Pancreas (tissue), 10 donors: ENCODE results near the gene SUN1. TPM values are rescaled to one million over a fixed set of nuclear protein-coding genes. Genes with fewer than 3 reads are reported as not detected.

ENCODE experiments used
- ATAC-seq, 4 donors: fragments of 200-7000 bp; cut with Tn5 transposase; one replicate each; pipeline versions ENCODE4 v1.8.0 to v1.9.1; 2020; ENCODE audit warnings: mild to moderate bottlenecking in 4 of 4, moderate library complexity in 4 of 4
- DNase-seq, 6 donors: peaks; one replicate each; pipeline ENCODE4 v3.0.0-alpha.2; 2020
- FAIRE-seq: peaks from 2 replicates; lab custom pipeline; 2012; peaks lifted over from hg19 to GRCh38; lab: Jason Lieb, UNC
- H3K27ac ChIP-seq, 4 donors: fragments of 200-600 bp; sonication (generic); 1 replicate in 3 of 4; 2 replicates in 1 of 4; pipeline versions ENCODE4 v1.5.0 to v1.8.0; 2020
- H3K27me3 ChIP-seq, 4 donors: fragments of 200-600 bp; one replicate each; pipeline ENCODE4 v1.8.0; 2021
- H3K36me3 ChIP-seq, 3 donors: fragments of 200-600 bp; sonication (generic) in 1 of 3; one replicate each; pipeline versions ENCODE4 v1.5.0 to v1.8.0; 2020 to 2021
- H3K4me1 ChIP-seq, 3 donors: fragments of 200-600 bp; one replicate each; pipeline ENCODE4 v1.8.0; 2021
- H3K4me3 ChIP-seq, 4 donors: fragments of 200-600 bp; sonication (generic) in 2 of 4; one replicate each; pipeline versions ENCODE4 v1.5.0 to v1.8.0; 2020 to 2021
- H3K9me3 ChIP-seq, 4 donors: fragments of 200-600 bp; one replicate each; pipeline ENCODE4 v1.8.0; 2021
- CTCF ChIP-seq, 4 donors: fragments of 200-600 bp; sonication (generic) in 3 of 4; IDR thresholded peaks; one replicate each; pipeline versions ENCODE4 v1.5.0 to v1.8.0; 2021; ENCODE audit warnings: antibody characterized with exemption in 4 of 4
- WGBS, 2 donors: extraction: QIAGEN DNeasy Blood & Tissue Kit; methylation state at CpG; one replicate each; pipeline ENCODE4 v1.1.7; 2013; 5-methylcytosine and 5-hydroxymethylcytosine counted together
- intact Hi-C, 3 donors: fragments of 100-400 bp; cut with DNase I; formaldehyde crosslinking; loops; one replicate each; pipeline versions ENCODE4 v1.11.1 to v1.14.2; 2022
- polyA plus RNA-seq, 2 donors: library from polyadenylated mRNA; stranded (reverse); fragments of 200-250 nt; gene quantifications; one replicate each; pipeline ENCODE4 v1.2.3, GENCODE V29; 2013
- total RNA-seq, 6 donors: library from RNA; stranded (reverse); fragmentation: NEBNext Ultra II Directional in 4 of 6; extraction: Animal tissue kit (Norgen Biotek cat#: 25700) in 4 of 6; gene quantifications; one replicate each; pipeline versions ENCODE4 v1.2.1 to v1.2.4, GENCODE V29; 2021 to 2023
- donor health status: healthy with polysubstance abuse.
- donor health status: DM: no; HTN: no; CAD: no; lungs with moderate emphysema.
- donor health status: DM: no; HTN: no; CAD: no.
- donor health status: control.
- donor health status: control.
- donor health status: Bipolar disorder and iron deficiency.
- donor health status: DM: yes; HTN: yes; CAD: no.
- donor health status: DM: no; HTN: no; CAD: no.
- donor health status: DM: no; HTN: no; CAD: no.
- donor health status: DM: yes; HTN: yes; CAD: no.

SUN1 gene
- total and polyA plus RNA-seq, 8 donors, result 42.6 to 93.2 (median 55.9) TPM

DNA sequence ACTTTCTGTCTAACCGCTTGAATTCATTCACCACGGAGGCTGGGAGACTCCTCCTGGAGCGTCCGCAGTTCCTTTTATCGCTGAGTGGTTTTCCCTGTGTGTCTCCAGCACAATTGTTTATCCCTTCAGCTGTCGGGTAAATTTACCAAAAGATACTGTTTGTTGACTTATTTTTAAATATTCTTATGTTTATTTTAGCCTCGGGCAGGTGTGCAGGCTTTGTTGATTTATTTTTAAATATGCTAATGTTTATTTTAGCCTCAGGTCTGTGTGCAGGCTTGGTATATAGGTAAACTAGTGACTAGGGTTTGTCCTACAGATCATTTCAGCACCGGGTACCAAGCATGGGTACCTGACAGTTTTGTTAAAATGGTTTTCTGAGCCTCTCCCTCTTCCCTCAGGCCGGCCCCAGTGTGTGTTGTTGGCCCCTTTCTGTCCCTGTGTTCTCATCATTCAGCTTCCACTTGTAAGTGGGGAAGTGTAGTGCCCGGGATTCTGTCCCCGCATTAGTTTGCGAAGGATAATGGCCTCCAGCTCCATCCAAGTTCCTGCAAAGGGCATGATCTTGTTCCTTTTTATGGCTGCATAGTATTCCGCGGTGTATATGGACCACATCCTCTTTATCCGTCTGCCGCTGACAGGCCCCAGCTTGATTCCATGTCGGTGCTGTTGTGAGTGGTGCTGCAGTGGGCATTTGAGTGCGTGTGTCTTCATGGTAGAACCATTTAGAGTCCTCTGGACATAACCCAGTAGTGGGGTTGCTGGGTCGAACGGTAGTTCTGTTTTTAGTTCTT, 49.4 kb downstream of the SUN1 start:
- TF ChIP-seq CTCF (IDR thresholded peaks at IDR 0.05), result no peak
- peak in 2 of 6 donors; percentile 22 to 24 for DNase-seq
- no peak for FAIRE-seq
- H3K27me3 ChIP-seq, result no peaks in the 10 kb centered on the region
- no peak overlapping the region for H3K4me3 ChIP-seq
- peaks cover 0 to 2% (median 0%) of the 10 kb centered on the region in 3 donors for H3K36me3 ChIP-seq
- no peak for ATAC-seq
- no peaks in the 10 kb centered on the region for H3K9me3 ChIP-seq
- H3K4me1 ChIP-seq, result peaks cover 39 to 53% (median 41%) of the 10 kb centered on the region in 3 donors
- no peak overlapping the region for H3K27ac ChIP-seq
- intact Hi-C loops, result no loop called here
- WGBS, 2 donors, result 72 to 73% methylated on average over 20 of the region's 20 CpGs

DNA sequence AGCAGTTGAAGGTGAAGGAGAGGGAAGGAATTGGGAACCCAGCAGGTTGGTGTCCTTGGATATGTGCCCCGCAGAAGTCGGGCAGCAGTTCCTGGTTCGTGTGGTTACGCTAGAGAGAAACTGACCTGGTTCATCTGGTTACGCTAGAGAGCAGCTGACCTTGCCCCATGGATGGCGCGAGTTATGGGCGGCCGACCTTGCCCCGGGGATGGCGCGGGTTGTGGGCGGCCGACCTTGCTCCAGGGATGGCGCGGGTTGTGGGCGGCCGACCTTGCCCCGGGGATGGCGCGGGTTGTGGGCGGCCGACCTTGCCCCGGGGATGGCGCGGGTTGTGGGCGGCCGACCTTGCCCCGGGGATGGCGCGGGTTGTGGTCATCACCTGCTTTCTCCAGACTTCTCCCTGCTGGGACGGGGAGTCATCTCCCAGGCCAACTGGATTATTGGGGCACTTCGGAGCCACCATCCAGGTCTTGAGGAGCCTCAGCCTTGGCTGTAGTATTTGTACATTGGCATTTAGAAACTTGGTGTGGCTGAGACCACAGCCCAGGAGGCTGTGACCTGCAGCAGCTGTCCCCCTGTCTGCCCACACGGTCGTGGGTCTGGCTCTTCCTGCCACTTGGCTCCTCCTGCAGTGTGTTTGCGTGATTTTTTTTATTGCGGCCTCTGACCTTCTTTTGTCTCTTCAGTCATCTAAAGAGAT, 50.2 kb downstream of the SUN1 start:
- peak overlapping the region in 1 of 4 donors; percentile 23 for H3K27ac ChIP-seq
- no peaks in the 10 kb centered on the region for H3K27me3 ChIP-seq
- no peaks in the 10 kb centered on the region for H3K9me3 ChIP-seq
- intact Hi-C loops, result no loop called here
- no peak for TF ChIP-seq CTCF (IDR thresholded peaks at IDR 0.05)
- peaks cover 39 to 53% (median 41%) of the 10 kb centered on the region in 3 donors for H3K4me1 ChIP-seq
- H3K36me3 ChIP-seq, result peaks cover 0 to 10% (median 6%) of the 10 kb centered on the region in 3 donors
- H3K4me3 ChIP-seq, result no peak overlapping the region
- 46 to 49% methylated on average over 37 of the region's 37 CpGs for WGBS, 2 donors
- ATAC-seq (peak in 2 of 4 donors; percentile 3 to 5), FAIRE-seq (no peak), DNase-seq (peak in 3 of 6 donors; percentile 30 to 57 (median 55))

DNA sequence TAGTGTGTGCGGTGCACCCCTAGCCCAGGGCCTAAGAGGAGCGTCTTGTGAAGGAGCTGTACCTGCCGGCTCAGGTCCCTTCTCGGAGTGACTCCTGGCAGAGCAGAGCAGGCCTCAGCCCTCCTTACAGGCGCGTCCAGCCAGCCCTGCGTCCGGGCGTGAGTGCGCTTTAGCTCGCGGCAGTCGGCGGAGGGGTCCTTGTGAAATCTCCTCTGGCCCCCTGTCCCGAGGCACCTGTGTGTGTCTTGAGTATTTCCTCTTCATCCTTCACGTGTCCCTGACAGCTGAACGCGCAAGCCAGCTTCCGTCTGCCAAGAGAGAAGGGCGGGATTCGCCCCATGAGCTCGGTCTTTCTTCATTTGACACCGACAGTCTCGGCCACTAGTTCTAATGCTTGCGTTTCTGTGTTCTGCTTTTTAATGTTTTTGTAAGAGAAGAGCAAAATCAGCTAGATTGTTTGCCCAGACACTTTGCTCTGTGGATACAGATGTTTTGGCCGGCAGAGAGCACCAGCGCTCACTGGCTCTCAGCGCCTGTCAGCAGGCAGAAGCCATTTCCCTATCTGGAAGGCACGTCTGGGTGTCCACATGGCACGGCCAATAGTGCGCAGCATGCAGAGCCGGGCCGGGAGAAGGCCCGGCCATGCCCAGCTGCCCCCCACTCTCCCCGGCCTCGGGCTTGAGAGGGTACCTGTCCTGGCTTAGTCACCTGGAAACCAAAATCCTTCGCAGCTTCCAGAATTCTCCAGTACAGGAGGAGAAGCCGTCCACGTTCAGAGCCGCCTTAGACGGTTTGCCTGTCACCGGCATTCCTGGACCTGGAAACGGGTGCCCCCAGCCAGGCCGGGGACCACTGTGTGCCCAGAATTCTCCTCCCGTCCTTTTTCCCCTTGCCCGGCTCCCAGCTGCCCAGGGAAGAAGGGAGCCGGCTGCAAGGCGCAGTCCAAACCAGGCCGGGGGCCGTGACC, 51.1 kb downstream of the SUN1 start:
- Histone ChIP-seq H3K4me3 (no peak overlapping the region), H3K27ac (peak overlapping the region in 1 of 4 donors; percentile 23), H3K36me3 (peaks cover 0 to 19% (median 13%) of the 10 kb centered on the region in 3 donors), H3K27me3 (no peaks in the 10 kb centered on the region), H3K9me3 (no peaks in the 10 kb centered on the region), H3K4me1 (peaks cover 39 to 51% (median 41%) of the 10 kb centered on the region in 3 donors)
- peak in 3 of 6 donors; percentile 29 to 75 (median 59) for DNase-seq
- no peak for TF ChIP-seq CTCF (IDR thresholded peaks at IDR 0.05)
- intact Hi-C loops, result no loop called here
- WGBS, 2 donors, result 57 to 63% methylated on average over 48 to 50 of the region's 50 CpGs
- FAIRE-seq, result no peak
- peak in 3 of 4 donors; percentile 23 to 44 (median 24) for ATAC-seq

- peak in 4 of 6 donors; percentile 44 to 77 (median 68) for DNase-seq
- no peaks in the 10 kb centered on the region for H3K9me3 ChIP-seq
- H3K27ac ChIP-seq, result no peak overlapping the region
- WGBS, 2 donors, result 38 to 44% methylated on average over 31 of the region's 31 CpGs
- peak; percentile 39 to 63 (median 48) for ATAC-seq
- no peak for TF ChIP-seq CTCF (IDR thresholded peaks at IDR 0.05)
- intact Hi-C loops, result no loop called here
- FAIRE-seq, result no peak
- no peak overlapping the region for H3K4me3 ChIP-seq
- no peaks in the 10 kb centered on the region for H3K27me3 ChIP-seq
- H3K36me3 ChIP-seq, result peaks cover 0 to 24% (median 21%) of the 10 kb centered on the region in 3 donors
- H3K4me1 ChIP-seq, result peaks cover 39 to 44% (median 41%) of the 10 kb centered on the region in 3 donors
These were observed 52.1 kb downstream of the SUN1 start for GRCh38 chr7:884191-885003.
